Measurements from ENCODE around the gene BBS10. TPM values are rescaled to one million over a fixed set of nuclear protein-coding genes. Genes with fewer than 3 reads are reported as not detected.
"Not testable (repeated sequence)": the region's sequence is repeated elsewhere in the genome, so short reads cannot be mapped to it uniquely, and the experiment has no call there.

Gene BBS10
- total RNA-seq, 2 donors from 2014 or later = 3.1 to 4.6 TPM

GRCh38 chr12:76356071-76356470 lies 7.9 kb upstream of the BBS10 start:
- H3K27me3 Mint-ChIP-seq = no peaks in the 10 kb centered on the region
- peaks cover 0 to 7% of the 10 kb centered on the region in 2 donors for H3K4me1 Mint-ChIP-seq (ENCODE audit: low read depth in 2 of 2)
- no peaks in the 10 kb centered on the region for H3K9me3 Mint-ChIP-seq
- no peak for DNase-seq (ENCODE audit: low spot score)
- ATAC-seq = no peak
- H3K27ac Mint-ChIP-seq = no peak overlapping the region
- H3K4me3 Mint-ChIP-seq = no peak overlapping the region
- H3K36me3 Mint-ChIP-seq = peaks cover 18% of the 10 kb centered on the region

DNA sequence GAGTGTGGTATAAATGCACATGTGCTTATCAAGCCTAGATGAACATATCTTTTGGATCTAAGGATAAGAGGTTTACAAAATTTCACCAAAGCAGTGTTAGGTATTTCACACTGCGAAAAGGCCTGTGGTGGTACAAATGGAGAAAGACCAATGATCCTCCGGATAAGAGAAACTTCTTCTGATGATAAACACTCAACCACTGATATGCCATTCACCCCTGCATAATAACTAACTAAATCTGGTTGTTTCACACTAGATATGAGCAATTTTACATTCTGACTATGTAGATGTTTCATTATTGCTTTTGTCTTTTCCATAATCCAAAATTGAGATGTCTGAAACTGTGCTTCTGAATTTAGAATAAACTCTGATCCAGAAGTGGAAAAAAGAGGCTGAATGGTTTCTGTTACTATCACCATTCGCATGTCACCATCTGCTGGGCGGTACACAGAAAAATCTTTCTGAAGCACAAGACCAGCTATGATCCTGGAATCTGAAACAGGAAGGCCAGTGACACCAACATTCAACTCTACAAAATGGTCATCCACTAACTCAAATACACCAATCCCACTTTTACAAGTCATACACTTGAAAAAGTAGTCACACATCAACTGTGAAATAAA lies 1.3 kb downstream of the BBS10 start:
- no peaks in the 10 kb centered on the region for H3K36me3 Mint-ChIP-seq
- DNase-seq (ENCODE audit: low spot score) = no peak
- H3K9me3 Mint-ChIP-seq = no peaks in the 10 kb centered on the region
- peak overlapping the region; percentile 89 for H3K4me3 Mint-ChIP-seq
- H3K27me3 Mint-ChIP-seq = no peaks in the 10 kb centered on the region
- no peak for ATAC-seq
- H3K27ac Mint-ChIP-seq = peak overlapping the region; percentile 83 to 94
- H3K4me1 Mint-ChIP-seq (ENCODE audit: low read depth in 2 of 2) = peaks cover 16 to 22% of the 10 kb centered on the region in 2 donors

- Mint-ChIP-seq H3K27me3 (peaks cover 0 to 6% of the 10 kb centered on the region in 2 donors), H3K27ac (no peak overlapping the region), H3K4me3 (no peak overlapping the region), H3K4me1 (ENCODE audit: low read depth in 2 of 2) (peaks cover 16 to 22% of the 10 kb centered on the region in 2 donors), H3K36me3 (no peaks in the 10 kb centered on the region), H3K9me3 (no peaks in the 10 kb centered on the region)
- ATAC-seq = no peak
- no peak for DNase-seq (ENCODE audit: low spot score)
Measured at GRCh38 chr12:76346236-76346635, 2.0 kb downstream of the BBS10 start.

- Mint-ChIP-seq H3K27me3 (peaks cover 2 to 8% of the 10 kb centered on the region in 2 donors), H3K9me3 (no peaks in the 10 kb centered on the region), H3K4me1 (ENCODE audit: low read depth in 2 of 2) (peaks cover 16 to 22% of the 10 kb centered on the region in 2 donors), H3K4me3 (no peak overlapping the region), H3K36me3 (no peaks in the 10 kb centered on the region), H3K27ac (no peak overlapping the region)
- no peak for ATAC-seq
- no peak for DNase-seq (ENCODE audit: low spot score)
Measured at GRCh38 chr12:76345569-76345968, 2.6 kb downstream of the BBS10 start.

DNA sequence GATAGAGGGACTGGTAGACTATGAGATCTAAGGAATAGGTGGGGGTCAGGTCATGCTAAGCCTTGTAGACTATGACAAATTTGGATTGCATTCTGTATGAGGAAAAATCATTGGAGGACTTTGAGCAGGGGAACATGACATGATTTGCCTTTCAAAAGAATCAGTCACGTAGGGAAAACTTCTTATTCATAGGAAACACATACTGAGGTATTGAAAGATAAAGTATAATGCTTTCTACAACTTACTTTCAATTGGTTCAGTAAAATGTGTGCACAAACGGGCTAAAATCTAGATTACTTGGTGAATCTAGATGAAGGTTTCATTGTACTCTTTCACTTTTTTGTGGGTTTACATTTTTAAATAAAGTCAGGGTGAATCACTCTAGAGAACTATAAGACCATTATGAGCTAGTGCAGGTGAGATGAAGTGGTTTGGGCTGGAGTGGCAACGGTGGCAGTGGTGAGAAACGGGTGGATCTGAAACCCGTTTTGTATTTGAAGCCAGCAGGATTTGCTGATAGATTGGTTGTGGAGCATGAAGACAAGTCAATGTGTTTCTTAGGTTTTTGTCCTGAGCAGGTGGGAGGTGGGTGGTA lies 6.7 kb downstream of the BBS10 start:
- Mint-ChIP-seq H3K27me3 (peaks cover 24 to 26% of the 10 kb centered on the region in 2 donors), H3K36me3 (no peaks in the 10 kb centered on the region), H3K4me1 (ENCODE audit: low read depth in 2 of 2) (peaks cover 0 to 2% of the 10 kb centered on the region in 2 donors), H3K27ac (no peak overlapping the region), H3K4me3 (no peak overlapping the region), H3K9me3 (no peaks in the 10 kb centered on the region)
- ATAC-seq (no peak), DNase-seq (ENCODE audit: low spot score) (no peak)

- DNase-seq (ENCODE audit: low spot score) (no peak), ATAC-seq (no peak)
- H3K27me3 Mint-ChIP-seq = peaks cover 24 to 26% of the 10 kb centered on the region in 2 donors
- H3K4me3 Mint-ChIP-seq = no peak overlapping the region
- no peak overlapping the region for H3K27ac Mint-ChIP-seq
- no peaks in the 10 kb centered on the region for H3K9me3 Mint-ChIP-seq
- H3K4me1 Mint-ChIP-seq (ENCODE audit: low read depth in 2 of 2) = no peaks in the 10 kb centered on the region
- H3K36me3 Mint-ChIP-seq = no peaks in the 10 kb centered on the region
Measured at GRCh38 chr12:76340680-76341435, 7.4 kb downstream of the BBS10 start.

- DNase-seq (ENCODE audit: low spot score) = no peak
- Mint-ChIP-seq H3K4me1 (ENCODE audit: low read depth in 2 of 2) (no peaks in the 10 kb centered on the region), H3K9me3 (no peaks in the 10 kb centered on the region), H3K27ac (no peak overlapping the region), H3K4me3 (no peak overlapping the region), H3K27me3 (peaks cover 31 to 39% of the 10 kb centered on the region in 2 donors), H3K36me3 (no peaks in the 10 kb centered on the region)
- ATAC-seq = no peak
Measured at GRCh38 chr12:76337583-76337982, 10.6 kb downstream of the BBS10 start.

- no peaks in the 10 kb centered on the region for H3K4me1 Mint-ChIP-seq (ENCODE audit: low read depth in 2 of 2)
- H3K36me3 Mint-ChIP-seq = no peaks in the 10 kb centered on the region
- DNase-seq (ENCODE audit: low spot score) = no peak
- H3K27me3 Mint-ChIP-seq = peaks cover 34 to 44% of the 10 kb centered on the region in 2 donors
- no peak for ATAC-seq
- no peak overlapping the region for H3K4me3 Mint-ChIP-seq
- no peaks in the 10 kb centered on the region for H3K9me3 Mint-ChIP-seq
- no peak overlapping the region for H3K27ac Mint-ChIP-seq
Measured at GRCh38 chr12:76332606-76333005, 15.6 kb downstream of the BBS10 start.

GRCh38 chr12:76329606-76330005 lies 18.6 kb downstream of the BBS10 start:
- Mint-ChIP-seq H3K27me3 (peaks cover 27 to 35% of the 10 kb centered on the region in 2 donors), H3K9me3 (no peaks in the 10 kb centered on the region), H3K36me3 (no peaks in the 10 kb centered on the region), H3K4me1 (ENCODE audit: low read depth in 2 of 2) (no peaks in the 10 kb centered on the region), H3K4me3 (no peak overlapping the region), H3K27ac (no peak overlapping the region)
- no peak for DNase-seq (ENCODE audit: low spot score)
- ATAC-seq = no peak

DNA sequence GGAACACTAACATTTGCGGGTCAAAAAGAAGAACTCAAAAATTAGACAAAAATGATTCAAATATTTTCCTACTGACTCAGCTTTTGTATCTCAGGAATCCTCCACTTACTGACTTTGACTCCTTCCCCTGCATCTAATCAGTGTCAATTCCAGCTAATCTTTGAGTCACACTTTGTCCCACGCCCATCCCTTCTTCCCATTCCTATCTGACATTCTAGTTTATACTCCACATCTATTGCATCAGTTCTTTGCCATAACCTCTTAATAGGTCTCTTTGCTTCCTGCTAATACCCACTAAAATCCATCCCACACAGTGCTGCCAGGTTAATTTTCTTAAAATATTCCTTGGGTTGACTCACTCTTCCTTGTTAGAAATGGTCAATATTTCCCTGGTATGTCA lies 19.1 kb downstream of the BBS10 start:
- Mint-ChIP-seq H3K27ac (no peak overlapping the region), H3K4me1 (ENCODE audit: low read depth in 2 of 2) (no peaks in the 10 kb centered on the region), H3K27me3 (peaks cover 27 to 35% of the 10 kb centered on the region in 2 donors), H3K36me3 (no peaks in the 10 kb centered on the region), H3K4me3 (no peak overlapping the region), H3K9me3 (no peaks in the 10 kb centered on the region)
- DNase-seq (ENCODE audit: low spot score) (no peak), ATAC-seq (no peak)

GRCh38 chr12:76319595-76320319 lies 28.5 kb downstream of the BBS10 start:
- H3K27me3 Mint-ChIP-seq = peaks cover 15 to 37% of the 10 kb centered on the region in 2 donors
- DNase-seq (ENCODE audit: low spot score); ATAC-seq; H3K36me3 Mint-ChIP-seq; H3K9me3 Mint-ChIP-seq; H3K27ac Mint-ChIP-seq; H3K4me1 Mint-ChIP-seq (ENCODE audit: low read depth in 2 of 2); H3K4me3 Mint-ChIP-seq: not testable (repeated sequence)

- no peaks in the 10 kb centered on the region for H3K4me1 Mint-ChIP-seq (ENCODE audit: low read depth in 2 of 2)
- no peaks in the 10 kb centered on the region for H3K9me3 Mint-ChIP-seq
- no peak overlapping the region for H3K4me3 Mint-ChIP-seq
- DNase-seq (ENCODE audit: low spot score) = no peak
- no peak overlapping the region for H3K27ac Mint-ChIP-seq
- H3K27me3 Mint-ChIP-seq = peaks cover 15 to 37% of the 10 kb centered on the region in 2 donors
- H3K36me3 Mint-ChIP-seq = no peaks in the 10 kb centered on the region
- no peak for ATAC-seq
Measured at GRCh38 chr12:76318773-76319594, 29.2 kb downstream of the BBS10 start.

DNA sequence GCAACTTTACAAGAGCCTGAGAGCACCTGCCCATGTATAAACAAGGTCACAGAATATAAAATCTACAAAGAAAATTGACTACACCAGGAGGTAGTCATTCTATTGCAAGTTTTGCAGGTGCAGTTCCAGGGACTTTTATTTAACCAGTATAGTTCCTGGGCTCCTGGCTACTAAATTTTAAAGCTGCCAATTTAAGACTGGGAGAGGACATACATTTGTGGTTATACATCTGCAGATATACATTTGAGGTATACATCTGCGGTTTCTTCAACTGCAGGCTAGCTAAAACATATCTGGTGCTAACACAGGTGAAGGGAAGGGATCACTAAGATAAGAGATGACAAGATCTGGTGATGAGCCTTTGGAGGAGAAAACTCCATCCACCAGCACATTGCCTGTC lies 30.2 kb downstream of the BBS10 start:
- H3K4me1 Mint-ChIP-seq (ENCODE audit: low read depth in 2 of 2) = no peaks in the 10 kb centered on the region
- DNase-seq (ENCODE audit: low spot score) (no peak), ATAC-seq (no peak)
- no peaks in the 10 kb centered on the region for H3K36me3 Mint-ChIP-seq
- H3K27me3 Mint-ChIP-seq = peaks cover 18 to 36% of the 10 kb centered on the region in 2 donors
- H3K27ac Mint-ChIP-seq = no peak overlapping the region
- no peak overlapping the region for H3K4me3 Mint-ChIP-seq
- H3K9me3 Mint-ChIP-seq = no peaks in the 10 kb centered on the region
